Neural cell (in vitro differentiated cells): ENCODE data around the gene ATF7IP. TPM values are rescaled to one million over a fixed set of nuclear protein-coding genes. Genes with fewer than 3 reads are reported as not detected.

ENCODE experiments used
- H2AFZ ChIP-seq: fragments of 200-600, 300-800 bp; sonication (generic), shearing (Covaris generic); 2 replicates; pipeline ENCODE4 v1.6.0; 2014; ENCODE audit warnings: low read depth, mild to moderate bottlenecking, antibody characterized with exemption, low read length, moderate library complexity
- H3F3A ChIP-seq: fragments of 200-600 bp; shearing (Covaris generic); 2 replicates; pipeline ENCODE4 v1.6.1; 2016; ENCODE audit warnings: mild to moderate bottlenecking, moderate library complexity, mixed read lengths, antibody characterized with exemption, low read length; ENCODE audit not compliant: insufficient read depth, poor library complexity, severe bottlenecking
- H3K27ac ChIP-seq: fragments of 200-600, 300-800 bp; sonication (generic), shearing (Covaris generic); 2 replicates; pipeline ENCODE4 v1.5.1; 2014; ENCODE audit warnings: mild to moderate bottlenecking, low read length, moderate library complexity
- H3K27me3 ChIP-seq: fragments of 300-800, 200-600 bp; sonication (generic), shearing (Covaris generic); 2 replicates; pipeline ENCODE4 v1.6.0; 2014; ENCODE audit warnings: mild to moderate bottlenecking, low read depth, low read length, moderate library complexity; ENCODE audit not compliant: insufficient read depth
- H3K36me3 ChIP-seq: fragments of 300-800, 200-600 bp; sonication (generic), shearing (Covaris generic); 2 replicates; pipeline ENCODE4 v1.5.1; 2014; ENCODE audit warnings: mild to moderate bottlenecking, antibody characterized with exemption, low read length, moderate library complexity; ENCODE audit not compliant: insufficient read depth
- H3K4me2 ChIP-seq: fragments of 300-800, 200-600 bp; sonication (generic), shearing (Covaris generic); 2 replicates; pipeline ENCODE4 v1.6.0; 2014; ENCODE audit warnings: mild to moderate bottlenecking, low read length
- H3K4me3 ChIP-seq: fragments of 300-800, 200-600 bp; sonication (generic), shearing (Covaris generic); 2 replicates; pipeline ENCODE4 v1.5.1; 2014; ENCODE audit warnings: mild to moderate bottlenecking, low read length, moderate library complexity
- H3K79me2 ChIP-seq: fragments of 200-600 bp; shearing (Covaris generic); replicated peaks from 2 replicates; pipeline ENCODE4 v1.6.0; 2014; ENCODE audit warnings: mild to moderate bottlenecking, low read length, moderate library complexity; ENCODE audit not compliant: insufficient read depth
- H3K9ac ChIP-seq: fragments of 300-800, 200-600 bp; sonication (generic), shearing (Covaris generic); 2 replicates; pipeline ENCODE4 v1.6.1; 2016; ENCODE audit warnings: mild to moderate bottlenecking, low read length, mixed read lengths
- H3K9me2 ChIP-seq: fragments of 200-600 bp; shearing (Covaris generic); 2 replicates; pipeline ENCODE4 v1.6.1; 2016; ENCODE audit warnings: mild to moderate bottlenecking, low read length, mixed read lengths; ENCODE audit not compliant: insufficient read depth
- H3K9me3 ChIP-seq: fragments of 200-600, 300-800 bp; sonication (generic), shearing (Covaris generic); 2 replicates; pipeline ENCODE4 v1.6.1; 2016; ENCODE audit warnings: mild to moderate bottlenecking, mixed run types, low read length, moderate library complexity, mixed read lengths
- H4K20me1 ChIP-seq: fragments of 200-600 bp; shearing (Covaris generic); 2 replicates; pipeline ENCODE4 v1.6.1; 2016; ENCODE audit warnings: mild to moderate bottlenecking, mixed run types; ENCODE audit not compliant: insufficient read depth
- CTCF ChIP-seq: fragments of 450-650 bp; IDR thresholded peaks from 2 replicates; pipeline ENCODE4 v1.5.1; 2014; ENCODE audit warnings: antibody characterized with exemption, mild to moderate bottlenecking, moderate library complexity; ENCODE audit not compliant: poor library complexity, severe bottlenecking
- EP300 ChIP-seq: fragments of 450-650 bp; conservative IDR thresholded peaks from 2 replicates; pipeline ENCODE4 v1.6.1; 2014; ENCODE audit warnings: antibody characterized with exemption, mild to moderate bottlenecking, moderate library complexity; ENCODE audit not compliant: poor library complexity, severe bottlenecking
- EZH2 ChIP-seq: fragments of 200-600, 300-800 bp; shearing (Covaris generic), sonication (generic); IDR thresholded peaks from 2 replicates; pipeline ENCODE4 v1.6.1; 2014; ENCODE audit warnings: antibody characterized with exemption, low read length, borderline replicate concordance, mild to moderate bottlenecking; ENCODE audit not compliant: insufficient read depth, poor library complexity, severe bottlenecking
- MXI1 ChIP-seq: fragments of 450-650 bp; conservative IDR thresholded peaks from 2 replicates; pipeline ENCODE4 v1.6.1; 2014; ENCODE audit warnings: antibody characterized with exemption, mild to moderate bottlenecking; ENCODE audit not compliant: poor library complexity, severe bottlenecking
- POLR2AphosphoS5 ChIP-seq: IDR thresholded peaks from 2 replicates; pipeline ENCODE4 v1.6.1; 2012
- RAD21 ChIP-seq: fragments of 450-650 bp; conservative IDR thresholded peaks from 2 replicates; pipeline ENCODE4 v1.6.1; 2014; ENCODE audit warnings: antibody characterized with exemption, mild to moderate bottlenecking, moderate library complexity
- REST ChIP-seq: IDR thresholded peaks from 2 replicates; pipeline ENCODE4 v1.6.1; 2012; ENCODE audit warnings: borderline replicate concordance
- SMC3 ChIP-seq: fragments of 450-650 bp; conservative IDR thresholded peaks from 2 replicates; pipeline ENCODE4 v1.6.1; 2014; ENCODE audit warnings: antibody characterized with exemption, mild to moderate bottlenecking, moderate library complexity; ENCODE audit not compliant: poor library complexity
- TAF1 ChIP-seq: IDR thresholded peaks from 2 replicates; pipeline ENCODE4 v1.6.1; 2012; ENCODE audit warnings: low read depth
- polyA plus RNA-seq: library from polyadenylated mRNA; depleted of rRNA; stranded (reverse); fragments of >200 nt; gene quantifications from 2 replicates; pipeline ENCODE4 v1.2.3, GENCODE V29; 2014

ATF7IP gene
- polyA plus RNA-seq, 1 donor from 2014 or later, result 34.8 TPM

DNA sequence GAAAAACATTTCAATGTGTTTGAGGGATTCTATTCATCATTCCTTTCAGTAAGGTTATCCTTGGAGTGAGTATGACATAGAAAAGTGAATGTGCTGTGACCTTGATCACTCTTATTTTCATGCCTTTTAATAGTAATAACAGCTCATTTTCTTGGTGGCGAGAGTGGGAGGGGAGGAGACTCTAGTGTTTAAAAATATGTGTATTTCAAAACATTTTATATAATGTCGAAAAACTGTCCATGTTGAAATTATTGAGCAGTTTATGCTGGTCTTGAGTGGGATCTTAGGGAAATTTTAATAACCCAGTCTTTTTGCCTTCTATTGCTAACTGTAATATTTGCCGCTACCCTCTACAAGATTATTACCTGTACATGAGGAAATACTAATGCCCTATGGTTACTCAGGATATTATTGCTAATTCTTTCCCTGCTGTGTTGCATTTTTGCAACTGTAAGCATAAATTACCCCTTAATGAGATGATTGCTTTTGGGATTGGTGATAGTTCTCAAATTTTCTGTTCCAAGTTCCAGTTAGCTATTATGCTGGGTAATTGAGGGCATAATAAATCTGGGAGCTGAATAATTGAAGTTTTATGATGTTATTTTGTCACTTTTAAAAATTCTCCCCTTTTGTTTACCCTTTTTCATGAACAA, 21.9 kb downstream of the ATF7IP start:
- peaks cover 78% of the 10 kb centered on the region for H3K79me2 ChIP-seq
- H3K4me3 ChIP-seq, result peak overlapping the region; percentile 57
- peaks cover 11% of the 10 kb centered on the region for H3F3A ChIP-seq
- no peak overlapping the region for H3K27ac ChIP-seq
- no peaks in the 10 kb centered on the region for H3K36me3 ChIP-seq
- H3K9me3 ChIP-seq, result no peaks in the 10 kb centered on the region
- H3K9ac ChIP-seq, result no peak overlapping the region
- no peaks in the 10 kb centered on the region for H4K20me1 ChIP-seq
- no peaks in the 10 kb centered on the region for H3K27me3 ChIP-seq
- H3K4me2 ChIP-seq, result peak overlapping the region; percentile 23
- no peaks in the 10 kb centered on the region for H3K9me2 ChIP-seq
- no peak overlapping the region for H2AFZ ChIP-seq
- TF ChIP-seq TAF1 (no peak), MXI1 (no peak), RAD21 (no peak), CTCF (no peak), EP300 (no peak), REST (no peak), SMC3 (no peak), POLR2AphosphoS5 (no peak), EZH2 (no peak)

DNA sequence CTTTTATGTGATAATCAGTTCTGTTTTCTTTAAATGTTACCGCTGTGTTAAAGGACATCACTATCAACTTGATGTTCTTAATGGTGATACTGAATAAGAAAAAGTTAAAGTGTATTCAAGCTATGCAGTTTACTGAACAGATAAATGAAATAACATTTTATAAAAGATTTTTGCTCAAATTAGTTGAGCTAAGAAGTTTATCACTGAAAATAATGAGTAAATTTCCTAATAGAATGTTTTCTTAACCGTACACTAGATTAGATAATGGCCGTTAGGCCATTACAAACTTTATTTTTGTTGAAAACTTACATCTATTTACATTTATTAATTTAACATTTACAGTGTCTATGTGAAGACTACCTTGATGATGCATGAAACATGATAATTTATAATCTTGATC, 25.0 kb downstream of the ATF7IP start:
- Histone ChIP-seq H2AFZ (no peak overlapping the region), H3K4me3 (no peak overlapping the region), H3K36me3 (no peaks in the 10 kb centered on the region), H3K79me2 (peaks cover 92% of the 10 kb centered on the region), H4K20me1 (no peaks in the 10 kb centered on the region), H3K9ac (no peak overlapping the region), H3K4me2 (no peak overlapping the region), H3K27ac (no peak overlapping the region), H3K9me2 (no peaks in the 10 kb centered on the region), H3K9me3 (no peaks in the 10 kb centered on the region), H3F3A (peaks cover 7% of the 10 kb centered on the region), H3K27me3 (no peaks in the 10 kb centered on the region)
- TF ChIP-seq SMC3 (no peak), RAD21 (no peak), TAF1 (no peak), EZH2 (no peak), EP300 (no peak), POLR2AphosphoS5 (no peak), REST (no peak), CTCF (no peak), MXI1 (no peak)
